ENCODE measurements around the gene KDM5B. TPM values are rescaled to one million over a fixed set of nuclear protein-coding genes. Genes with fewer than 3 reads are reported as not detected.
A peak's percentile ranks its signal among the peaks of the same experiment; 100 is the strongest.

Gene KDM5B
- total and polyA plus RNA-seq, 9 of the 15 experiments (the other 6 are each of a cell fraction or from before 2014, with no cell fraction given), result 15.4 to 90.6 (median 57.1) TPM

- TF ChIP-seq FOXJ2 (tag; IDR thresholded peaks at IDR 0.05) (peak; percentile 89), CBX5 (IDR thresholded peaks at IDR 0.05; ENCODE audit: borderline replicate concordance, low read depth) (no peak), FOXP1 (CRISPR knock-in tag; IDR thresholded peaks at IDR 0.05) (peak; percentile 75; the same call in 1 of the 2 replicates), CREBBP (IDR thresholded peaks at IDR 0.05; ENCODE audit: low read depth, low read length) (no peak), ZBTB5 (IDR thresholded peaks at IDR 0.05) (no peak), NCOA6 (IDR thresholded peaks at IDR 0.05) (peak; percentile 70), PRDM10 (IDR thresholded peaks at IDR 0.05; ENCODE audit: partially characterized antibody) (no peak), MYBL2 (IDR thresholded peaks at IDR 0.05; ENCODE audit: low read depth) (no peak), MYBL2 (CRISPR knock-in tag; IDR thresholded peaks at IDR 0.05; ENCODE audit: borderline replicate concordance) (no peak), EP400 (IDR thresholded peaks at IDR 0.05) (peak; percentile 70; the same call in 1 of the 2 replicates), ZNF12 (CRISPR knock-in tag; IDR thresholded peaks at IDR 0.05) (no peak), GATA2 (CRISPR knock-in tag; IDR thresholded peaks at IDR 0.05) (no peak), MECOM (CRISPR knock-in tag; IDR thresholded peaks at IDR 0.05) (no peak), SAFB (IDR thresholded peaks at IDR 0.05; ENCODE audit: borderline replicate concordance, low read depth, low read length) (peak; percentile 83), ZNF197 (CRISPR knock-in tag; IDR thresholded peaks at IDR 0.05; ENCODE audit: low read depth) (no peak), DDX20 (tag; IDR thresholded peaks at IDR 0.05; ENCODE audit: low read depth) (no peak), ZSCAN29 (IDR thresholded peaks at IDR 0.05) (peak; percentile 62; the same call in 1 of the 2 replicates), HOXB6 (CRISPR knock-in tag; IDR thresholded peaks at IDR 0.05; ENCODE audit: borderline replicate concordance) (no peak), ILF3 (IDR thresholded peaks at IDR 0.05; ENCODE audit: borderline replicate concordance) (peak; percentile 30; the same call in 1 of the 2 replicates), HNRNPUL1 (IDR thresholded peaks at IDR 0.05; ENCODE audit: low read length) (no peak), ZNF551 (CRISPR knock-in tag; IDR thresholded peaks at IDR 0.05) (no peak), SMARCE1 (IDR thresholded peaks at IDR 0.05) (no peak)
Observed at GRCh38 chr1:202807926-202808757, at the start of gene KDM5B (continued).

Measured in K562 (cell line).